ENCODE measurements around the gene CD300A.

DNA sequence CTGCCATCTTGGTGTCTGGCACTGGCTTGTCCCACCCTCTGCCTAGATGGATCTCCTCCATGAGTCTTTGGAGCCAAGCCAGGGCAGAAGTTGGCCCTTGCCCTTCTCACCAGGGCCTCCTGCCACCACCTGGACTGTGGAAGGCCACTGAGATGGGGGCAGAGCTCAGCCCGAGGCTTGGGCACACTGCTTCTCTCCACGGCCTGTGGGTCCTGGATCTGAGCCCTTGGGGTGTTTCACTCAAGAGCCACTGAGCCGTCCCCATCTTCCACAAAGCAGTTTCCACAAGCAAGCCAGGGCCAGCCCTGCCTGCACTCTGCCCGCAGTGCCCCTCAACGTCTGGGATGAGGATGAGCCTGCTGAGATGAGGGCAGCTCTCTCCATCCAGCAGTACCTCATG is 16.7 kb upstream of the CD300A start:
- TF ChIP-seq CTCF (IDR thresholded peaks at IDR 0.05) (no peak), POLR2A (IDR thresholded peaks at IDR 0.05) (no peak)
